ENCODE measurements around the gene AEN.

AEN gene

GRCh38 chr15:88664151-88664778 lies 43.1 kb downstream of the AEN start:
- H3K4me3 ChIP-seq (replicated peaks; ENCODE audit: low read depth, low read length) = no peak overlapping the region
- no peak for DNase-seq (ENCODE audit: low read depth)
- TF ChIP-seq CTCF (IDR thresholded peaks at IDR 0.05; ENCODE audit: low read length, missing control alignments) = peak; percentile 13

GRCh38 chr15:88674661-88675060 lies 53.5 kb downstream of the AEN start:
- no peak overlapping the region for H3K4me3 ChIP-seq (replicated peaks; ENCODE audit: low read depth, low read length)
- TF ChIP-seq CTCF (IDR thresholded peaks at IDR 0.05; ENCODE audit: low read length, missing control alignments) = no peak
- no peak for DNase-seq (ENCODE audit: low read depth)

- TF ChIP-seq CTCF (IDR thresholded peaks at IDR 0.05; ENCODE audit: low read length, missing control alignments) = no peak
- no peak for DNase-seq (ENCODE audit: low read depth)
- no peak overlapping the region for H3K4me3 ChIP-seq (replicated peaks; ENCODE audit: low read depth, low read length)
These were observed 57.6 kb downstream of the AEN start for GRCh38 chr15:88678755-88679154.

- H3K4me3 ChIP-seq (replicated peaks; ENCODE audit: low read depth, low read length) = no peak overlapping the region
- TF ChIP-seq CTCF (IDR thresholded peaks at IDR 0.05; ENCODE audit: low read length, missing control alignments) = no peak
- no peak for DNase-seq (ENCODE audit: low read depth)
These were observed 59.3 kb downstream of the AEN start for GRCh38 chr15:88680241-88681001.

GRCh38 chr15:88681610-88682221 lies 60.6 kb downstream of the AEN start:
- H3K4me3 ChIP-seq (replicated peaks; ENCODE audit: low read depth, low read length) = no peak overlapping the region
- no peak for TF ChIP-seq CTCF (IDR thresholded peaks at IDR 0.05; ENCODE audit: low read length, missing control alignments)
- DNase-seq (ENCODE audit: low read depth) = no peak
